Liver (tissue), 9 donors: Measurements from ENCODE around the gene CACNA1C. TPM values are rescaled to one million over a fixed set of nuclear protein-coding genes. Genes with fewer than 3 reads are reported as not detected.

ENCODE experiments used
- DNase-seq: peaks from one replicate; pipeline ENCODE4 v3.0.0-alpha.2; 2017; ENCODE audit warnings: low spot score
- H3K27ac ChIP-seq, 2 donors: one replicate each; pipeline ENCODE4 v1.7.0; 2013; ENCODE audit warnings: inconsistent platforms in 2 of 2, low read length in 2 of 2, control low read depth in 1 of 2, low read depth in 1 of 2, mild to moderate bottlenecking in 1 of 2
- H3K27me3 ChIP-seq, 4 donors: one replicate each; pipeline versions ENCODE4 v1.6.1 to v1.7.0; 2013; ENCODE audit warnings: low read length in 3 of 4, inconsistent platforms in 1 of 4, mild to moderate bottlenecking in 1 of 4, moderate library complexity in 1 of 4; ENCODE audit not compliant: control insufficient read depth in 4 of 4, insufficient read depth in 4 of 4
- H3K36me3 ChIP-seq, 4 donors: one replicate each; pipeline versions ENCODE4 v1.6.1 to v1.7.0; 2013; ENCODE audit warnings: low read length in 3 of 4, mild to moderate bottlenecking in 3 of 4, low read depth in 1 of 4, moderate library complexity in 1 of 4; ENCODE audit not compliant: control insufficient read depth in 4 of 4, insufficient read depth in 3 of 4
- H3K4me1 ChIP-seq, 4 donors: one replicate each; pipeline versions ENCODE4 v1.6.1 to v1.7.0; 2013; ENCODE audit warnings: low read length in 3 of 4, mild to moderate bottlenecking in 3 of 4, moderate library complexity in 1 of 4; ENCODE audit not compliant: control insufficient read depth in 4 of 4, insufficient read depth in 4 of 4
- H3K4me3 ChIP-seq, 3 donors: one replicate each; pipeline versions ENCODE4 v1.6.1 to v1.7.0; 2013; ENCODE audit warnings: low read length in 3 of 3, control low read depth in 1 of 3, low read depth in 1 of 3, mild to moderate bottlenecking in 1 of 3
- H3K9ac ChIP-seq, 2 donors: one replicate each; pipeline ENCODE4 v1.7.0; 2013; ENCODE audit warnings: low read length in 2 of 2, mild to moderate bottlenecking in 2 of 2, moderate library complexity in 2 of 2, control low read depth in 1 of 2, low read depth in 1 of 2
- H3K9me3 ChIP-seq, 4 donors: one replicate each; pipeline versions ENCODE4 v1.6.1 to v1.7.0; 2013; ENCODE audit warnings: low read length in 3 of 4; ENCODE audit not compliant: control insufficient read depth in 4 of 4
- EGR1 ChIP-seq, 2 donors: IDR thresholded peaks; 2 replicates each; pipeline ENCODE4 v1.6.1; 2016 to 2018; ENCODE audit warnings: antibody characterized with exemption in 2 of 2, low read depth in 2 of 2
- FOXA1 ChIP-seq: IDR thresholded peaks from 2 replicates; pipeline ENCODE4 v1.6.1; 2016; ENCODE audit warnings: antibody characterized with exemption
- FOXA2 ChIP-seq: IDR thresholded peaks from 2 replicates; pipeline ENCODE4 v1.6.1; 2016; ENCODE audit warnings: antibody characterized with exemption
- GABPA ChIP-seq, 2 donors: IDR thresholded peaks in 1 of 2; conservative IDR thresholded peaks in 1 of 2; 2 replicates each; pipeline ENCODE4 v1.6.1; 2016; ENCODE audit warnings: antibody characterized with exemption in 2 of 2, mild to moderate bottlenecking in 1 of 2, moderate library complexity in 1 of 2
- HNF4A ChIP-seq, 2 donors: conservative IDR thresholded peaks; 2 replicates each; pipeline ENCODE4 v1.6.1; 2016; ENCODE audit warnings: antibody characterized with exemption in 2 of 2, mild to moderate bottlenecking in 2 of 2
- HNF4G ChIP-seq: IDR thresholded peaks from 2 replicates; pipeline ENCODE4 v1.6.1; 2016; ENCODE audit warnings: antibody characterized with exemption
- JUND ChIP-seq, 2 donors: IDR thresholded peaks; 2 replicates each; pipeline ENCODE4 v1.6.1; 2016; ENCODE audit warnings: antibody characterized with exemption in 2 of 2
- MAX ChIP-seq: IDR thresholded peaks from 2 replicates; pipeline ENCODE4 v1.6.1; 2016; ENCODE audit warnings: antibody characterized with exemption
- NR2F2 ChIP-seq: IDR thresholded peaks from 2 replicates; pipeline ENCODE4 v1.6.1; 2016; ENCODE audit warnings: antibody characterized with exemption
- RAD21 ChIP-seq, 2 donors: IDR thresholded peaks; 2 replicates each; pipeline ENCODE4 v1.6.1; 2016; ENCODE audit warnings: antibody characterized with exemption in 2 of 2, mild to moderate bottlenecking in 2 of 2
- RXRA ChIP-seq, 2 donors: IDR thresholded peaks; 2 replicates each; pipeline ENCODE4 v1.6.1; 2017 to 2018; ENCODE audit warnings: antibody characterized with exemption in 2 of 2, mild to moderate bottlenecking in 1 of 2
- SP1 ChIP-seq: IDR thresholded peaks from 2 replicates; pipeline ENCODE4 v1.6.1; 2018; ENCODE audit warnings: antibody characterized with exemption, mild to moderate bottlenecking
- TAF1 ChIP-seq: conservative IDR thresholded peaks from 2 replicates; pipeline ENCODE4 v1.6.1; 2016; ENCODE audit warnings: antibody characterized with exemption, mild to moderate bottlenecking
- YY1 ChIP-seq: IDR thresholded peaks from 2 replicates; pipeline ENCODE4 v1.6.1; 2016; ENCODE audit warnings: antibody characterized with exemption, mild to moderate bottlenecking
- ZBTB33 ChIP-seq: IDR thresholded peaks from 2 replicates; pipeline ENCODE4 v1.6.1; 2016; ENCODE audit warnings: antibody characterized with exemption
- WGBS: extraction: QIAGEN DNeasy Blood & Tissue Kit; methylation state at CpG from one replicate; pipeline ENCODE4 v1.1.7; 2013; 5-methylcytosine and 5-hydroxymethylcytosine counted together
- polyA plus RNA-seq, 2 donors: library from polyadenylated mRNA; stranded (reverse) in 1 of 2; unstranded in 1 of 2; fragments of 200-250 nt in 1 of 2; fragments of >200 nt in 1 of 2; fragmentation: Nextera tagmentation in 1 of 2; extraction: Ambion mirVana in 1 of 2; gene quantifications; one replicate each; pipeline versions ENCODE4 v1.2.1 to v1.2.3, GENCODE V29; 2013 to 2015
- total RNA-seq, 2 donors: library from RNA; depleted of rRNA; stranded (reverse); fragments of >200 nt; gene quantifications; one replicate each; pipeline ENCODE4 v1.2.3, GENCODE V29; 2014
- TF ChIP-seq, protein P1 (sequence below): fragments of 150-350 bp; IDR thresholded peaks from 2 replicates; pipeline ENCODE4 v1.5.1; 2017; ENCODE audit warnings: improper control_type of control experiment, low read depth, low read length; ENCODE audit not compliant: missing input control
- TF ChIP-seq, protein P2 (sequence below): IDR thresholded peaks from 2 replicates; pipeline ENCODE4 v1.6.1; 2016; ENCODE audit warnings: antibody characterized with exemption, mild to moderate bottlenecking
- donor health status: healthy.
- donor health status: healthy.
- donor health status: healthy.
- donor health status: healthy.
- donor health status: healthy.

The CACNA1C gene
- total and polyA plus RNA-seq, 4 donors: 0.23 to 1.9 (median 0.41) TPM

GRCh38 chr12:2097617-2098016 is 44.8 kb downstream of the CACNA1C start:
- Histone ChIP-seq H3K4me1 (peaks cover 0 to 2% (median 0%) of the 10 kb centered on the region in 4 donors), H3K27me3 (no peaks in the 10 kb centered on the region), H3K9ac (no peak overlapping the region), H3K36me3 (no peaks in the 10 kb centered on the region), H3K4me3 (no peak overlapping the region), H3K9me3 (no peaks in the 10 kb centered on the region), H3K27ac (no peak overlapping the region)
- whole genome bisulfite sequencing: 83% methylated on average over 7 of the region's 7 CpGs
- no peak for DNase-seq
- TF ChIP-seq TAF1 (no peak), EGR1 (IDR thresholded peaks at IDR 0.05; ENCODE audit: low read depth in 2 of 2) (no peak), RXRA (IDR thresholded peaks at IDR 0.05) (no peak), JUND (IDR thresholded peaks at IDR 0.05) (no peak), FOXA1 (no peak), GABPA (IDR thresholded peaks at IDR 0.05 in 1 of 2, conservative IDR thresholded peaks at IDR 0.05 in 1 of 2) (no peak), YY1 (no peak), SP1 (no peak), HNF4G (no peak), HNF4A (conservative IDR thresholded peaks at IDR 0.05) (no peak), ZBTB33 (no peak), MAX (no peak), RAD21 (IDR thresholded peaks at IDR 0.05) (no peak), FOXA2 (no peak)
- TF ChIP-seq, protein P1, sequence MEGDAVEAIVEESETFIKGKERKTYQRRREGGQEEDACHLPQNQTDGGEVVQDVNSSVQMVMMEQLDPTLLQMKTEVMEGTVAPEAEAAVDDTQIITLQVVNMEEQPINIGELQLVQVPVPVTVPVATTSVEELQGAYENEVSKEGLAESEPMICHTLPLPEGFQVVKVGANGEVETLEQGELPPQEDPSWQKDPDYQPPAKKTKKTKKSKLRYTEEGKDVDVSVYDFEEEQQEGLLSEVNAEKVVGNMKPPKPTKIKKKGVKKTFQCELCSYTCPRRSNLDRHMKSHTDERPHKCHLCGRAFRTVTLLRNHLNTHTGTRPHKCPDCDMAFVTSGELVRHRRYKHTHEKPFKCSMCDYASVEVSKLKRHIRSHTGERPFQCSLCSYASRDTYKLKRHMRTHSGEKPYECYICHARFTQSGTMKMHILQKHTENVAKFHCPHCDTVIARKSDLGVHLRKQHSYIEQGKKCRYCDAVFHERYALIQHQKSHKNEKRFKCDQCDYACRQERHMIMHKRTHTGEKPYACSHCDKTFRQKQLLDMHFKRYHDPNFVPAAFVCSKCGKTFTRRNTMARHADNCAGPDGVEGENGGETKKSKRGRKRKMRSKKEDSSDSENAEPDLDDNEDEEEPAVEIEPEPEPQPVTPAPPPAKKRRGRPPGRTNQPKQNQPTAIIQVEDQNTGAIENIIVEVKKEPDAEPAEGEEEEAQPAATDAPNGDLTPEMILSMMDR: no peak
- TF ChIP-seq, protein P2, sequence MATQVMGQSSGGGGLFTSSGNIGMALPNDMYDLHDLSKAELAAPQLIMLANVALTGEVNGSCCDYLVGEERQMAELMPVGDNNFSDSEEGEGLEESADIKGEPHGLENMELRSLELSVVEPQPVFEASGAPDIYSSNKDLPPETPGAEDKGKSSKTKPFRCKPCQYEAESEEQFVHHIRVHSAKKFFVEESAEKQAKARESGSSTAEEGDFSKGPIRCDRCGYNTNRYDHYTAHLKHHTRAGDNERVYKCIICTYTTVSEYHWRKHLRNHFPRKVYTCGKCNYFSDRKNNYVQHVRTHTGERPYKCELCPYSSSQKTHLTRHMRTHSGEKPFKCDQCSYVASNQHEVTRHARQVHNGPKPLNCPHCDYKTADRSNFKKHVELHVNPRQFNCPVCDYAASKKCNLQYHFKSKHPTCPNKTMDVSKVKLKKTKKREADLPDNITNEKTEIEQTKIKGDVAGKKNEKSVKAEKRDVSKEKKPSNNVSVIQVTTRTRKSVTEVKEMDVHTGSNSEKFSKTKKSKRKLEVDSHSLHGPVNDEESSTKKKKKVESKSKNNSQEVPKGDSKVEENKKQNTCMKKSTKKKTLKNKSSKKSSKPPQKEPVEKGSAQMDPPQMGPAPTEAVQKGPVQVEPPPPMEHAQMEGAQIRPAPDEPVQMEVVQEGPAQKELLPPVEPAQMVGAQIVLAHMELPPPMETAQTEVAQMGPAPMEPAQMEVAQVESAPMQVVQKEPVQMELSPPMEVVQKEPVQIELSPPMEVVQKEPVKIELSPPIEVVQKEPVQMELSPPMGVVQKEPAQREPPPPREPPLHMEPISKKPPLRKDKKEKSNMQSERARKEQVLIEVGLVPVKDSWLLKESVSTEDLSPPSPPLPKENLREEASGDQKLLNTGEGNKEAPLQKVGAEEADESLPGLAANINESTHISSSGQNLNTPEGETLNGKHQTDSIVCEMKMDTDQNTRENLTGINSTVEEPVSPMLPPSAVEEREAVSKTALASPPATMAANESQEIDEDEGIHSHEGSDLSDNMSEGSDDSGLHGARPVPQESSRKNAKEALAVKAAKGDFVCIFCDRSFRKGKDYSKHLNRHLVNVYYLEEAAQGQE: no peak

DNA sequence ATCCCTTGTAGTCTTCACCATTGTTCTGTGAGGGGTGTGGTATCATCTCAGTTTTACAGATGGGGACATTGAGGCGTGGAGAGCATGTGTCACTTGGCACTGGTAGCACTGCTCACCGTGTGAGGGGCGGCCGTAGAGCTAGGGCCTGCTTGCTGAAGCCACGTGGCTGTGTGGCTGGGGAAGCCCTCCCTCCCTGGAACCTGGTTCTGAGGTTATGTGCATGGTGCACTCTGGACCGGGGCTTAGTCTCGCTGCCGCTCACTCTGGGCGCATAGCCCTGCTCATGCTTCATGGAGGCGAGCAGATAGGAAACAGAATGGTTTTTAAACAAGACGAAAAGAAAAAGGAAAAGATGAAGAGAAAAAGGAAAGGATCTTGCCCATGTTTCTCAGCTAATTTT is 46.1 kb downstream of the CACNA1C start:
- TF ChIP-seq NR2F2 (no peak), JUND (IDR thresholded peaks at IDR 0.05) (no peak)
- no peak overlapping the region for H3K4me3 ChIP-seq
- H3K9ac ChIP-seq: no peak overlapping the region
- no peaks in the 10 kb centered on the region for H3K9me3 ChIP-seq
- no peak overlapping the region for H3K27ac ChIP-seq
- WGBS: 84% methylated on average over 11 of the region's 11 CpGs
- H3K4me1 ChIP-seq: peaks cover 0 to 2% (median 0%) of the 10 kb centered on the region in 4 donors
- no peak for DNase-seq
- no peaks in the 10 kb centered on the region for H3K36me3 ChIP-seq
- no peaks in the 10 kb centered on the region for H3K27me3 ChIP-seq
